ENCODE results near the gene CCL14.

GRCh38 chr17:35988164-35988563 is 1.6 kb upstream of the CCL14 start:
- TF ChIP-seq EP300 (IDR thresholded peaks at IDR 0.05; ENCODE audit: low read depth) (no peak), POLR2AphosphoS5 (IDR thresholded peaks at IDR 0.05) (no peak)
- TF ChIP-seq, protein P1, sequence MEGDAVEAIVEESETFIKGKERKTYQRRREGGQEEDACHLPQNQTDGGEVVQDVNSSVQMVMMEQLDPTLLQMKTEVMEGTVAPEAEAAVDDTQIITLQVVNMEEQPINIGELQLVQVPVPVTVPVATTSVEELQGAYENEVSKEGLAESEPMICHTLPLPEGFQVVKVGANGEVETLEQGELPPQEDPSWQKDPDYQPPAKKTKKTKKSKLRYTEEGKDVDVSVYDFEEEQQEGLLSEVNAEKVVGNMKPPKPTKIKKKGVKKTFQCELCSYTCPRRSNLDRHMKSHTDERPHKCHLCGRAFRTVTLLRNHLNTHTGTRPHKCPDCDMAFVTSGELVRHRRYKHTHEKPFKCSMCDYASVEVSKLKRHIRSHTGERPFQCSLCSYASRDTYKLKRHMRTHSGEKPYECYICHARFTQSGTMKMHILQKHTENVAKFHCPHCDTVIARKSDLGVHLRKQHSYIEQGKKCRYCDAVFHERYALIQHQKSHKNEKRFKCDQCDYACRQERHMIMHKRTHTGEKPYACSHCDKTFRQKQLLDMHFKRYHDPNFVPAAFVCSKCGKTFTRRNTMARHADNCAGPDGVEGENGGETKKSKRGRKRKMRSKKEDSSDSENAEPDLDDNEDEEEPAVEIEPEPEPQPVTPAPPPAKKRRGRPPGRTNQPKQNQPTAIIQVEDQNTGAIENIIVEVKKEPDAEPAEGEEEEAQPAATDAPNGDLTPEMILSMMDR (IDR thresholded peaks at IDR 0.05): no peak
